Activated CD4-positive, alpha-beta T cell treated with anti-CD3 and anti-CD28 coated beads for 4 hours (primary cell): Measurements from ENCODE around the gene IGSF9B.

Source experiments
- DNase-seq, 2 donors: peaks; one replicate each; pipeline ENCODE4 v3.0.0-alpha.2; 2020

IGSF9B gene

DNA sequence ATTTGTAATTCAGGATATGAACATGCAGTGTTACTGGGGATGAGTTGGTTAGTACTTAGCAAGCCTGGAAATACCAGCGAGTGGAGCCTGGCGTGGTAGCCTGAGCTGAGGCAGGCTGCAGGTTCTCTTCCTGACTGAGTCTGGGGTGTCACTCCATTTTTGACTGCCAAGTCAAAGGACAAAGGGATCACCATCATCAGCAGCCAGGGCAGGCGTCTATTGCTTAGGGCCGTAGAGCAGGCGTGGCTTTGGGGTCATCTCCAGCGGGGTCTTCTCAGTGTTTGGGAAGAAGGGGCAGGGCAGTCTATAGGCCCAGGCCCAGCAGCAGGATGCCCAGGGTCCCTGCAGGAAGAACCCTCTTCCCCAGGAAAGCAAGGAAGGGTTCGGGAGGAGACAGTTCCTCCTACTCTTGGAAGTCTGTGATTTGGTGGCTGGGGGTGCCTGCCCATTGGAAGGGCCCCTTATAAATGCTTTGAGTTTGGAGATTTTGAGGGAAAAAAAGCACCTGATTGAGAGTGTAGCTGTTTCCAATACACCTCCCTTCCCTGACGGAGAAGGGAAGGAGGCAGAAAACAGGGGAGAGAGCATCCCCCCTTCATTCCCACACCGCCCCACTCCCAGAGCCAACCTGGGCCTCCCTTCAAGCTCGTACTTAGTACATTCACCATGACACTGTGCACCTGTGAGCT, 60.0 kb downstream of the IGSF9B start:
- no peak for DNase-seq

GRCh38 chr11:133896028-133896427, 60.7 kb downstream of the IGSF9B start:
- no peak for DNase-seq

DNA sequence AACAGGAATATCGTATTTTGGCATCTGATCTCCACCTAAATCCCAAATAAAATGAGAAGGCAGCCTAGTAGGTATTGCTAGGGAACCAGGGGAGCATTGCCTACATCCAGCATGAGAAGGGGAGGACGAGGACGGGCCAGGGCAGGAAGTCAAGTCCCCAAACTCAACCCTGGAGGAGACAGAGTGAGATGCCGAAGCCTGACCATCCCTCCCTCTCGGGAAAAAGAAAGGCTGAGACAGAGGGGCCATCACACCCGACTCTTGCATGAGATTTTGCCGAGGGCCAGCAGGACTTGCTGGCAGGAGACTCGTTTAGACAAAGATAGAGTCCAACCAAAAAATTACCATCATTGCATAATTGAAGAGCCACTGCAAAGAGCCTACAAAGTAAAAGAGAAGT, 61.2 kb downstream of the IGSF9B start:
- DNase-seq, result no peak

DNA sequence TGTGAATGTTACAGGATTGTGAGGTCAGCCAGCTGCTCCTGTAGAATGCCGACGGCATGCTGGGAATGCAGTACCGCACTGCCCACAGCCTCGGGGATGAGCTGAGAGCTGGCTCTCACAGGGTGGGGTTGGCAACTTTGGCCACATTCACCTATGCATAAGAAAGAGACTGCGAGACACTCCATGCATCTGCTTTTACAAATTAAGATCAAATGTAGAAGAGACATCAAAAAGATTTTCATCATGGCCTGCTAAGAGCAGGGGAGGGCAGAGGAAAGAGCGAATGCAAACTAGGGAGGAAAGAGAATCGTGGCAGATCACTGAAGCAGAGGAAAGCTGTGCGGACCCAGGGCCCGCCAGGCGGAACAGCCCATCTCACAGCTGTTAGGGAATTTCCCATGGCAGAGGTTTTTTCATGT, 61.7 kb downstream of the IGSF9B start:
- no peak for DNase-seq

- no peak for DNase-seq
Observed at GRCh38 chr11:133893381-133893780, 63.4 kb downstream of the IGSF9B start.

DNA sequence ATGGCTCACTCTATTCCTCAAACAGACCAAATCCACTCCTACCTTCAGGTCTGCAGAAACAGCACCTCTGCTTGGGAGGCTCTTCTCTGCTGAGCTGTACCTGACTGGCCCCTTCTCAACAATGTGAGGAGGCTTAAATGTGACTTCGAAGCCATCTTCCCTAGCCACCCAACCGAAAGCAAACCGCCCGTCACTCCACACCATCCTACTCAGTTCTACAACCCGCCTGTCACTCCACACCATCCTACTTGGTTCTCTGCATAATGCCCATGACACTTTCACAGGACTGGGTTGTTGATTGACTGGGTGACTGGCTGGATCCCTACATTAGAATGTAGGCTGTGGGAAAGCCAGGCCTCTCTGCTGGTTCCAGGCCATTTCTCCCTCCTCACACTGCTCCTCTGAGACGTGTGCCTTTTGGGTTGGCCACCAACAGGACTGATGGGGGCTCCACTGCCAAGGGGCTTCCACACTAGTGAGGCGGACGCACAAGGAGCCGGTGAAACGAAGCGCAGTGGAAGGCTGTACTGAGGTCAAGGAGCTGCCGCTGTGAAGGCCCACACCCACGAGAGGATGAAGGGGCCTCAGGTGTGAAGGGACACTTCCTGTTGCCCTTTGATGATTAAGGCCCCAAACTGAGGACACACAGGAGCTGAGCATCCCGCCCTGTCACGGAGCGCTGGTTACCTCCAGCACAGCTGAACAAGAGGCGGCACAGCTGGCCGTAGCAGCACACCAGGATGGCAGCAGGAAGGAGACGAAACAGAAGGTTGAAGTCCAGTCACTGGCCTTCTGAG, 64.0 kb downstream of the IGSF9B start:
- no peak for DNase-seq

GRCh38 chr11:133892126-133892525, 64.6 kb downstream of the IGSF9B start:
- DNase-seq, result no peak

GRCh38 chr11:133889893-133890292, 66.9 kb downstream of the IGSF9B start:
- DNase-seq, result no peak

- DNase-seq, result no peak
Observed at GRCh38 chr11:133889188-133889587, 67.6 kb downstream of the IGSF9B start.

DNA sequence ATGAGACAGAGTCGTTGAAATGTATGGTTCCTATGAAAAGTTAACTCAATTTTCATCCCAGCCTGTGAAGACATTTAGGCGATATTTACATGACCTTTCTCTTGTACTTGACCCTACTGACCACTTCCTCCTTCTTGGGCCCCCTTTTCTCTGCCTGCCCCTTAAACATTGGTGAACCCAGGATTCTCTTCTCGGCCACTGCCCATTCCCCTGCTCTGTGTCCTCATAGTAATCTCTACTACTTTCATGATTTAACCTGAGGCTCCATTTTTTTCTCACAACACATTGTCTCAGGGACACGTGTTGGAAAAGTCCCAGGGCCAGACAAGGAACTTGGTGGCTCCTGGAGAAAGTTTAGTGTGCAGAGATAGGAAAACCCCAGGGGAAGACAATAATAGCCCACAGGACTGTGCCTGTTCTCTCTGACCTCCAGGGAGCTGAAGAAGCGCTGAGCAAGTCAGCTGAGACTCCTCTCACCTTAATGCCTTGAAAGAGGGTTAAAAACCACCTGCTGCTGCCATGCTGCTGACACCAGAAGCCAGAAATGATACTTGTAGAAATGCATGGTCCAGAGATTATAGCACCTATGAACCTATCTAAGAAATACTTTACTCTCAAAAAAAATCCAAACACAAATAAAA, 69.0 kb downstream of the IGSF9B start:
- no peak for DNase-seq

DNA sequence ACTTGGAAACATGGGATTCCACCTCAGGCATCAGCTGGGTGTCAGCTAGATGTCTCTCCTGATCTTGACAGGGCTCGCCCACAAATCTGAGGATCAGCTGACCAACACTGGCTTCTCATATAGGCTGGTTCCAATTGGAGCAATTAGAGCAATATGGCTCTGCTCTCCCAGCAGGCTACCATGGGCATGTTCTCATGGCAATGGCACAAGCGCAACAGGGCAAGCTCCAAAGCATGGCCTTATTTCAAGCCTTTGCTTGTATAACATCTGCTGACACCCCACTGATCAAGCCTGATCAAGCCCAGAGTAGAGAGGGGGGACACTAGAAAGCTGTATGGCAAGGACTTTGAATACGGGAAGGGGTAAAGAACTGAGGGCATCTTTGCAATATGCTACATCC, 70.7 kb downstream of the IGSF9B start:
- no peak for DNase-seq

- DNase-seq, result no peak
Observed at GRCh38 chr11:133872160-133872559, 84.6 kb downstream of the IGSF9B start.

DNA sequence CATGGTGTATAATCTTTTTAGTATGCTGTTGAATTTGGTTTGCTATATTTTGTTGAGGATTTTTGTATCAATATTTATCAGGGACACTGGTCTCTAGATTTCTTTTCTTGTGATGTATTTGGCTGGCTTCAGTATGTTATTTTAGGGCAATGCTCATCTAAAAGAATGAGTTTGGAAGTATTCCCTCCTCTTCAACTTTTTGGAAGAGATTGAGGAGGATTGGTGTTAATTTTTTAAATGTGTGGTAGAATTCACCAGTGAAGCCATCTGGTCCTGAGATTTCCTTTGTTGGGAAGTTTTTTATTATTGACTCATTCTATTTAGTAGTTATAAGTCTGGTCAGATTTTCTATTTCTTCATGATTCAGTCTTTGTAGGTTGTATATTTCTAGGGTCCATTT, 89.3 kb downstream of the IGSF9B start:
- no peak for DNase-seq

DNA sequence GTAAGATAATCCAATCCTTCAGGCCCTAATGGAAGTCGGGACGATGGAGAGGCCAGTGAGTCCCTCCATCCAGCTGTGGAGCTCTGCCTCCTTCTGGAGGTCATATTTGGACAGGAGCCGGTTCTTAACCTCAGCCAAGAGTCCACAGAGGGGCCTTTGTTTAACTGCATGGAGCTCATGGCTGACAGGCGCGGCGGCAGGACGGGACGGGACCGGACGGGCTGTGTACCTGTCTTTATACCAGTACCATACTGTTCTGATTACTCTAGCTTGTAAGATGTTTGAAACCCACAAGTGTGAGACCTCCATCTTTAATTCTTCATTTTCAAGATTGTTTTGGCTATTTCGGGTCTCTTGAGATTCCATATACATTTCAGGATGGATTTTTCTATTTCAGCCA, 91.3 kb downstream of the IGSF9B start:
- no peak for DNase-seq

DNA sequence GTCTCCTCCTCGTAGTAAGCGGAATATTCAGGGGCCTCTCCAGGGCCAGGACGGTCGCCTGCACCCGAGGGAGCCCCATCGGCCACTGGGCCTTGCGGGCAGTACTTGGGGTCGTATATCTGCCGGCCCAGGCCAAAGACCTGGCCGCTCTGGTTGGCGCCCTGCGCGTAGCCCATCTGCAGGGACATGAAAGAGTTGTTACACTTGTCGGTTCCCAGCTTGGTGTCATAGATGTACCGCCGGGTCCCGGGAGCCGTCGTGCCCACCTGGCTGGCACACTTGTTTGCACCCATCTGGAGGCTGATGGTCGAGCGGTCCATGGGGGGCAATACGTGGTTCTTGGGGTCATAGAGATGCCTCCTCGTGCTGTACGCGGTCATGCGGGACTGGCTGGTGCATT, 92.0 kb downstream of the IGSF9B start:
- no peak for DNase-seq

DNA sequence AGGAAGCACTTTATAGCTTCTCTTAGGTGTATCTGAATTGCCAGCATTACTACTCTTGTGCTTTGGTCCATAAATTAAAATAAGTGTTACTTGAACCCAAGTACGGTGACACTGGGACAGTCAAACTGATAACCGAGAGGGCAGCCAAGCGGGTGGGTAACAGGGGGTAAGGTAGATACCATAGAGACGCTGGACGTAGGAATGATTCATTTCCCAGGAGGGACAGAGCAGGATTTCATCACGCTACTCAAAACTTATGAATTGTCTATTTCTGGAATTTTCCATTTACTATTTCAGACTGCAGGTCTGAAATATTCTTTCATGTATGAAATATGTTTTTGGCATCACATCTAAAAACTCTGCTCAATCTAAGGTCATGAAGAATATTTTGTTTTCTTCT, 96.6 kb downstream of the IGSF9B start:
- DNase-seq, result no peak
